OCI-M1 (cell line): ENCODE measurements around the gene CEACAM20.
A peak's percentile ranks its signal among the peaks of the same experiment; 100 is the strongest.
"Not testable (repeated sequence)": the region's sequence is repeated elsewhere in the genome, so short reads cannot be mapped to it uniquely, and the experiment has no call there.

ENCODE experiments used
- DNase-seq: peaks from one replicate; lab custom pipeline; 2025; lab: John Stamatoyannopoulos, UW

Gene CEACAM20

GRCh38 chr19:44529536-44529935 lies at the start of gene CEACAM20:
TSS of gene CEACAM20 (minus strand) at chr19:44529675. CDS start at chr19:44529509, 166 bp downstream.
- DNase-seq, result no peak

- no peak for DNase-seq
These were observed 48.0 kb upstream of the CEACAM20 start for GRCh38 chr19:44577566-44577874.

GRCh38 chr19:44576843-44577565 lies 47.5 kb upstream of the CEACAM20 start:
- peak; percentile 75 for DNase-seq

GRCh38 chr19:44575116-44575700 lies 45.7 kb upstream of the CEACAM20 start:
- no peak for DNase-seq

- DNase-seq, result peak; percentile 57
These were observed 44.9 kb upstream of the CEACAM20 start for GRCh38 chr19:44574186-44574950.

- peak; percentile 78 for DNase-seq
These were observed 44.2 kb upstream of the CEACAM20 start for GRCh38 chr19:44573627-44574026.

GRCh38 chr19:44573183-44573582 lies 43.7 kb upstream of the CEACAM20 start:
- no peak for DNase-seq

- no peak for DNase-seq
These were observed 43.1 kb upstream of the CEACAM20 start for GRCh38 chr19:44572581-44572900.

GRCh38 chr19:44571830-44572580 lies 42.5 kb upstream of the CEACAM20 start:
- peak; percentile 48 for DNase-seq

GRCh38 chr19:44570984-44571684 lies 41.7 kb upstream of the CEACAM20 start:
- DNase-seq, result peak; percentile 96

- DNase-seq, result no peak
These were observed 41.1 kb upstream of the CEACAM20 start for GRCh38 chr19:44570603-44570983.

GRCh38 chr19:44567745-44568144 lies 38.3 kb upstream of the CEACAM20 start:
- DNase-seq, result no peak

GRCh38 chr19:44566984-44567383 lies 37.5 kb upstream of the CEACAM20 start:
- DNase-seq, result peak; percentile 68

GRCh38 chr19:44563086-44563655 lies 33.7 kb upstream of the CEACAM20 start:
- DNase-seq, result not testable (repeated sequence)

- no peak for DNase-seq
These were observed 28.5 kb upstream of the CEACAM20 start for GRCh38 chr19:44557933-44558332.

GRCh38 chr19:44554641-44555246 lies 25.3 kb upstream of the CEACAM20 start:
- DNase-seq, result peak; percentile 66

- DNase-seq, result peak; percentile 96
These were observed 24.1 kb upstream of the CEACAM20 start for GRCh38 chr19:44553478-44554171.

GRCh38 chr19:44552324-44552723 lies 22.8 kb upstream of the CEACAM20 start:
- DNase-seq, result peak; percentile 97

- no peak for DNase-seq
These were observed 22.4 kb upstream of the CEACAM20 start for GRCh38 chr19:44551850-44552249.

GRCh38 chr19:44550976-44551375 lies 21.5 kb upstream of the CEACAM20 start:
- DNase-seq, result not testable (repeated sequence)
